Spleen (tissue), 11 donors: Measurements from ENCODE around the gene CYP3A5. TPM values are rescaled to one million over a fixed set of nuclear protein-coding genes. Genes with fewer than 3 reads are reported as not detected.
A peak's percentile ranks its signal among the peaks of the same experiment; 100 is the strongest.
"Not testable (repeated sequence)": the region's sequence is repeated elsewhere in the genome, so short reads cannot be mapped to it uniquely, and the experiment has no call there.

Experiments used
- DNase-seq: peaks from one replicate; pipeline ENCODE4 v3.0.0-alpha.2; 2020
- H3K27ac ChIP-seq, 8 donors: fragments of 200-600 bp; sonication (generic) in 7 of 8; 1 replicate in 4 of 8; 2 replicates in 4 of 8; pipeline versions ENCODE4 v1.5.0 to v1.8.0; 2016 to 2021; ENCODE audit warnings: inconsistent platforms in 4 of 8, mild to moderate bottlenecking in 4 of 8, moderate library complexity in 1 of 8
- H3K27me3 ChIP-seq, 7 donors: fragments of 200-600 bp; sonication (generic) in 6 of 7; replicated peaks in 1 of 7; 1 replicate in 4 of 7; 2 replicates in 3 of 7; pipeline versions ENCODE4 v1.5.0 to v1.8.0; 2016 to 2021; ENCODE audit warnings: inconsistent platforms in 3 of 7, mild to moderate bottlenecking in 1 of 7
- H3K36me3 ChIP-seq, 6 donors: fragments of 200-600 bp; sonication (generic) in 5 of 6; 1 replicate in 4 of 6; 2 replicates in 2 of 6; pipeline versions ENCODE4 v1.5.0 to v1.8.0; 2016 to 2021; ENCODE audit warnings: inconsistent platforms in 2 of 6
- H3K4me1 ChIP-seq, 6 donors: fragments of 200-600 bp; sonication (generic) in 5 of 6; 1 replicate in 3 of 6; 2 replicates in 3 of 6; pipeline versions ENCODE4 v1.5.0 to v1.8.0; 2016 to 2021; ENCODE audit warnings: inconsistent platforms in 3 of 6
- H3K4me3 ChIP-seq, 8 donors: fragments of 200-600 bp; sonication (generic) in 7 of 8; 1 replicate in 4 of 8; 2 replicates in 4 of 8; pipeline versions ENCODE4 v1.5.0 to v1.8.0; 2016 to 2021; ENCODE audit warnings: inconsistent platforms in 4 of 8, mild to moderate bottlenecking in 4 of 8, moderate library complexity in 2 of 8
- H3K9me3 ChIP-seq, 8 donors: fragments of 200-600 bp; sonication (generic) in 7 of 8; 1 replicate in 4 of 8; 2 replicates in 4 of 8; pipeline versions ENCODE4 v1.5.0 to v1.8.0; 2016 to 2021; ENCODE audit warnings: inconsistent platforms in 4 of 8
- CTCF ChIP-seq, 11 experiments: fragments of 200-600 bp in 7 of 11; fragments of 450-650 bp in 4 of 11; sonication (generic) in 4 of 11; IDR thresholded peaks in 8 of 11; conservative IDR thresholded peaks in 3 of 11; 1 replicate in 7 of 11; 2 replicates in 4 of 11; pipeline versions ENCODE4 v1.4.0 to v1.8.0; 2016 to 2021; ENCODE audit warnings: antibody characterized with exemption in 11 of 11, inconsistent platforms in 4 of 11, mild to moderate bottlenecking in 1 of 11
- POLR2A ChIP-seq, 3 donors: fragments of 450-650 bp; IDR thresholded peaks; one replicate each; pipeline ENCODE4 v1.5.1; 2017; ENCODE audit warnings: antibody characterized with exemption in 3 of 3, mild to moderate bottlenecking in 1 of 3
- POLR2AphosphoS5 ChIP-seq, 3 donors: sonication (generic); formaldehyde crosslinking; IDR thresholded peaks; one replicate each; pipeline ENCODE4 v1.5.1; 2017; ENCODE audit warnings: antibody characterized with exemption in 3 of 3
- WGBS, 5 donors: extraction: QIAGEN DNeasy Blood & Tissue Kit in 3 of 5; methylation state at CpG; one replicate each; pipeline versions ENCODE4 v1.1.5 to v1.1.7; 2013 to 2018; 5-methylcytosine and 5-hydroxymethylcytosine counted together
- intact Hi-C: fragments of 100-400 bp; cut with DNase I; formaldehyde crosslinking; loops from one replicate; pipeline ENCODE4 v1.15.0; 2023; ENCODE audit warnings: low total_unique reads
- polyA plus RNA-seq, 3 donors: library from polyadenylated mRNA; stranded (reverse); fragments of 200-250 nt; gene quantifications; one replicate each; pipeline ENCODE4 v1.2.1, GENCODE V29; 2013
- total RNA-seq, 7 donors: library from RNA; depleted of rRNA in 3 of 7; stranded (reverse); fragments of >200 nt in 3 of 7; fragmentation: NEBNext Ultra II Directional in 4 of 7; extraction: Animal tissue kit (Norgen Biotek cat#: 25700) in 4 of 7; gene quantifications; one replicate each; pipeline versions ENCODE4 v1.1.0 to v1.2.1, GENCODE V29; 2016 to 2021
- donor health status: healthy with polysubstance abuse.
- donor health status: DM: no; HTN: no; CAD: no; lungs with moderate emphysema.
- donor health status: DM: no; HTN: no; CAD: no.
- donor health status: Bipolar disorder and iron deficiency.
- donor health status: healthy.
- donor health status: DM: no; HTN: no; CAD: no.
- donor health status: DM: yes; HTN: yes; CAD: no.

Gene CYP3A5
- total and polyA plus RNA-seq, 10 donors, result 0.09 to 0.10 TPM; not detected in 8

GRCh38 chr7:99638731-99639130 is 41.1 kb downstream of the CYP3A5 start:
- no peaks in the 10 kb centered on the region for H3K9me3 ChIP-seq
- no peak for TF ChIP-seq CTCF (IDR thresholded peaks at IDR 0.05 in 8 of 11, conservative IDR thresholded peaks at IDR 0.05 in 3 of 11)
- peak in 1 of 3 donors; percentile 24 for TF ChIP-seq POLR2AphosphoS5 (IDR thresholded peaks at IDR 0.05)
- no peak for TF ChIP-seq POLR2A (IDR thresholded peaks at IDR 0.05)
- no peak for DNase-seq
- H3K27ac ChIP-seq, result no peak overlapping the region
- no peak overlapping the region for H3K4me3 ChIP-seq
- WGBS, 5 donors, result 96 to 98% (median 97%) methylated on average over 21 to 23 of the region's 23 CpGs
- no peaks in the 10 kb centered on the region for H3K27me3 ChIP-seq
- no peaks in the 10 kb centered on the region for H3K4me1 ChIP-seq
- intact Hi-C loops, result no loop called here
- peaks cover 0 to 42% (median 11%) of the 10 kb centered on the region in 6 donors for H3K36me3 ChIP-seq

- DNase-seq, H3K4me1 ChIP-seq, H3K27me3 ChIP-seq, H3K27ac ChIP-seq, H3K4me3 ChIP-seq, intact Hi-C loops, H3K9me3 ChIP-seq: not testable (repeated sequence)
- H3K36me3 ChIP-seq, result peaks cover 0 to 48% (median 21%) of the 10 kb centered on the region in 6 donors
- WGBS, 5 donors, result 32 to 71% (median 52%) methylated on average over 2 of the region's 2 CpGs
Measured at GRCh38 chr7:99637414-99637813, 42.4 kb downstream of the CYP3A5 start.

GRCh38 chr7:99631295-99632109 is 48.3 kb downstream of the CYP3A5 start:
- 60 to 73% (median 64%) methylated on average over 9 of the region's 9 CpGs for WGBS, 5 donors

DNA sequence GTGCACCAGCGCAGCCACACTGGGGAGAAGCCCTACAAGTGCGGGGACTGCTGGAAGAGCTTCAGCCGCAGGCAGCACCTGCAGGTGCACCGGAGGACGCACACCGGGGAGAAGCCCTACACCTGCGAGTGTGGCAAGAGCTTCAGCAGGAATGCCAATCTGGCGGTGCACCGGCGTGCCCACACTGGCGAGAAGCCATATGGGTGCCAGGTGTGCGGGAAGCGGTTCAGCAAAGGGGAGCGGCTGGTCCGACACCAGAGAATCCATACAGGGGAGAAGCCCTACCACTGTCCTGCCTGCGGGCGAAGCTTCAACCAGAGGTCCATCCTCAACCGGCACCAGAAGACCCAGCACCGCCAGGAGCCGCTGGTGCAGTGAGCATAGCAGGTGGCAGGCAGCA is 50.2 kb downstream of the CYP3A5 start:
- WGBS, 5 donors, result 95 to 99% (median 97%) methylated on average over 10 to 20 of the region's 20 CpGs
- TF ChIP-seq POLR2AphosphoS5 (IDR thresholded peaks at IDR 0.05), result peak in 1 of 3 donors; percentile 52
- TF ChIP-seq POLR2A (IDR thresholded peaks at IDR 0.05), result no peak
- H3K27me3 ChIP-seq, result no peaks in the 10 kb centered on the region
- peaks cover 0 to 100% (median 86%) of the 10 kb centered on the region in 6 donors for H3K36me3 ChIP-seq
- no peaks in the 10 kb centered on the region for H3K9me3 ChIP-seq
- peaks cover 0 to 28% (median 2%) of the 10 kb centered on the region in 6 donors for H3K4me1 ChIP-seq
- no peak for DNase-seq
- no peak overlapping the region for H3K27ac ChIP-seq
- no peak overlapping the region for H3K4me3 ChIP-seq
- intact Hi-C loops, result no loop called here

More at GRCh38 chr7:99631295-99632109, 48.3 kb downstream of the CYP3A5 start:
- H3K4me1 ChIP-seq, result peaks cover 0 to 17% (median 0%) of the 10 kb centered on the region in 6 donors
- intact Hi-C loops, result no loop called here
- H3K36me3 ChIP-seq, result peaks cover 0 to 90% (median 67%) of the 10 kb centered on the region in 6 donors
- no peak for DNase-seq
- H3K27me3 ChIP-seq, result no peaks in the 10 kb centered on the region
- TF ChIP-seq POLR2AphosphoS5 (IDR thresholded peaks at IDR 0.05) (no peak), CTCF (IDR thresholded peaks at IDR 0.05 in 8 of 11, conservative IDR thresholded peaks at IDR 0.05 in 3 of 11) (no peak), POLR2A (IDR thresholded peaks at IDR 0.05) (no peak)
- no peak overlapping the region for H3K4me3 ChIP-seq
- peak overlapping the region in 2 of 8 donors; percentile 3 to 27 for H3K27ac ChIP-seq
- H3K9me3 ChIP-seq, result no peaks in the 10 kb centered on the region
